ENCODE data around the gene DNTTIP2. TPM values are rescaled to one million over a fixed set of nuclear protein-coding genes. Genes with fewer than 3 reads are reported as not detected.

DNTTIP2 gene
- total and polyA plus RNA-seq, 2 donors from 2014 or later, result 47.3 to 48.4 TPM

DNA sequence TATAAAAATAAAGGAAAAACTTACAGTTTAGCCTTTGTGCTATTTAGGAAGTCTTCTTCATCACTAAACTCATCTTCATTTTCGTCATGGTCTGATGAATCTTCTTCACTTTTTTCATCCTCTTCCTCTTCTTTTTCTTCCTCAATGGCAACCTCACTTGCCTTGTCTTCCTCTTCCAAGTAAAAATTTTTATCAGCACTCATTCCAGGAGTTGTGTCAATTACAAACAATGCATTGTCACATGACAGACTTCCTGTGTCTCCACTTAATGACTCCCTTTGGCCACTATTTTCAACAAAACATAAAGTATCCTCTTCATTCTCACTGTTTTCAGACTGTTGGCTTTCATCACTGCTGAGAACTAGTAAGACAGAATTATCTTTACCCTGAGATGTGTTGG, 2.8 kb downstream of the DNTTIP2 start:
- TF ChIP-seq, protein P1, sequence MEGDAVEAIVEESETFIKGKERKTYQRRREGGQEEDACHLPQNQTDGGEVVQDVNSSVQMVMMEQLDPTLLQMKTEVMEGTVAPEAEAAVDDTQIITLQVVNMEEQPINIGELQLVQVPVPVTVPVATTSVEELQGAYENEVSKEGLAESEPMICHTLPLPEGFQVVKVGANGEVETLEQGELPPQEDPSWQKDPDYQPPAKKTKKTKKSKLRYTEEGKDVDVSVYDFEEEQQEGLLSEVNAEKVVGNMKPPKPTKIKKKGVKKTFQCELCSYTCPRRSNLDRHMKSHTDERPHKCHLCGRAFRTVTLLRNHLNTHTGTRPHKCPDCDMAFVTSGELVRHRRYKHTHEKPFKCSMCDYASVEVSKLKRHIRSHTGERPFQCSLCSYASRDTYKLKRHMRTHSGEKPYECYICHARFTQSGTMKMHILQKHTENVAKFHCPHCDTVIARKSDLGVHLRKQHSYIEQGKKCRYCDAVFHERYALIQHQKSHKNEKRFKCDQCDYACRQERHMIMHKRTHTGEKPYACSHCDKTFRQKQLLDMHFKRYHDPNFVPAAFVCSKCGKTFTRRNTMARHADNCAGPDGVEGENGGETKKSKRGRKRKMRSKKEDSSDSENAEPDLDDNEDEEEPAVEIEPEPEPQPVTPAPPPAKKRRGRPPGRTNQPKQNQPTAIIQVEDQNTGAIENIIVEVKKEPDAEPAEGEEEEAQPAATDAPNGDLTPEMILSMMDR (IDR thresholded peaks at IDR 0.05; ENCODE audit: borderline replicate concordance, extremely low read depth, insufficient read depth), result no peak
- no peak for DNase-seq
- Histone ChIP-seq H3K36me3 (ENCODE audit: control insufficient read depth in 2 of 3, insufficient read depth in 3 of 3, low read length in 3 of 3) (peaks cover 16 to 59% (median 32%) of the 10 kb centered on the region in 3 donors), H3K27me3 (ENCODE audit: control insufficient read depth, insufficient read depth, low read length) (no peaks in the 10 kb centered on the region), H3K9me3 (ENCODE audit: control insufficient read depth in 2 of 3, insufficient read depth in 1 of 3, low read length in 3 of 3) (no peaks in the 10 kb centered on the region), H3K4me3 (ENCODE audit: low read length in 3 of 3) (no peak overlapping the region), H3K27ac (ENCODE audit: low read depth in 2 of 2, low read length in 2 of 2) (no peak overlapping the region), H3K9ac (ENCODE audit: low read length in 3 of 3) (no peak overlapping the region), H3K4me1 (ENCODE audit: control insufficient read depth in 2 of 3, insufficient read depth in 2 of 3, low read depth in 1 of 3, low read length in 3 of 3) (peaks cover 0 to 6% (median 2%) of the 10 kb centered on the region in 3 donors)
- intact Hi-C loops (cut with DNase I), result no loop called here
- no peak for FAIRE-seq

DNA sequence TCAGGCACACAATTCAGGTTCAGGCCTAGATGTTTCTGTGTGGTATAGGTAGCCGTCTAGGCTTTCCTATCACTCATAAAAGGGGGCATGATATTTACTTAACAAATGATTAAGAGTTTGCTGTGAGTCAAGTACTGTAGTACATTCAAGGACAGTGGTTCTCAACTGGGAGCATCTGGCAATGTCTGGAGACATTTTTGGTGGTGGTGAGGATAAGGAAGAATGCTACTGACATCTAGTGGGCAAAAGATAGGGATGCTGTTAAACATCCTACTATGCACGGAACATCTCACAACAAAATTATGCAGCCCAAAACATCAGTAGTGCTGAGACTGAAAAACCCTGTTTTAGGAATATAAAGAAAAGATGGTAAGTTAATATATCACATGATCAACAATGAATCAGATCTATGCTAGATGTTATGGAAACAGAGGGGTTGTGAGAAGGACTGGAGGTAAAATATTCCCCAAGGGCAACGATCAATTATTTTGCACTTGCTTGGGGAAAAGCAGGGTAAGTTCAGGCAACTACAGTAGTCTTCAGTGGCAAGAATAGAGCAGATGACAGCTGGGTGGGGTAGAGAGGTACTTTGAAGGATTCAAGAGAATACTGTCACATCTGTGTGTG, 4.9 kb downstream of the DNTTIP2 start:
- H3K36me3 ChIP-seq (ENCODE audit: control insufficient read depth in 2 of 3, insufficient read depth in 3 of 3, low read length in 3 of 3), result peaks cover 19 to 75% (median 43%) of the 10 kb centered on the region in 3 donors
- H3K4me1 ChIP-seq (ENCODE audit: control insufficient read depth in 2 of 3, insufficient read depth in 2 of 3, low read depth in 1 of 3, low read length in 3 of 3), result peaks cover 0 to 6% (median 2%) of the 10 kb centered on the region in 3 donors
- H3K27ac ChIP-seq (ENCODE audit: low read depth in 2 of 2, low read length in 2 of 2), result no peak overlapping the region
- H3K9ac ChIP-seq (ENCODE audit: low read length in 3 of 3), result no peak overlapping the region
- H3K4me3 ChIP-seq (ENCODE audit: low read length in 3 of 3), result no peak overlapping the region
- DNase-seq (peak in 2 of 5 donors; percentile 7 to 31), FAIRE-seq (no peak)
- no peaks in the 10 kb centered on the region for H3K9me3 ChIP-seq (ENCODE audit: control insufficient read depth in 2 of 3, insufficient read depth in 1 of 3, low read length in 3 of 3)
- H3K27me3 ChIP-seq (ENCODE audit: control insufficient read depth, insufficient read depth, low read length), result no peaks in the 10 kb centered on the region
- TF ChIP-seq, protein P1 (IDR thresholded peaks at IDR 0.05; ENCODE audit: borderline replicate concordance, extremely low read depth, insufficient read depth), result no peak
- intact Hi-C loops (cut with DNase I), result no loop called here

DNA sequence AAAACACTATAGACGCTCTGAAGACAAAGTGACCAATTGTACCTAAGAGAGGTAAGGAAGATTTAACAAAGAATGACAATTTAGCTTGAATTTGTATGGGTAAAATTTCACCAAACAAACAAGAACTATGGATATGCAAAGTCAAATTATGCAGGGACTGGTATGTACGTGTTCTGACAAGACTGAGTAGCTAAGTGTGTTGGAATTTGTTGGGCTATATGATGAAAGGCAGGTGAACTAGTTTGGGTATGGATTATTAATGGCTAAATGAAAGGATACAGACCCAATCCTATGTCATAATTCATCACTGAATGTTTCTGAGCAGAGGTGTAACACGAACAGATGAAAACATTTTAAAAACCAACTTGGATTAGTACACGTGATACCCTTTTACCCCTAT, 7.6 kb downstream of the DNTTIP2 start:
- peaks cover 19 to 65% (median 40%) of the 10 kb centered on the region in 3 donors for H3K36me3 ChIP-seq (ENCODE audit: control insufficient read depth in 2 of 3, insufficient read depth in 3 of 3, low read length in 3 of 3)
- H3K27me3 ChIP-seq (ENCODE audit: control insufficient read depth, insufficient read depth, low read length), result no peaks in the 10 kb centered on the region
- TF ChIP-seq, protein P1 (IDR thresholded peaks at IDR 0.05; ENCODE audit: borderline replicate concordance, extremely low read depth, insufficient read depth), result no peak
- no peak overlapping the region for H3K27ac ChIP-seq (ENCODE audit: low read depth in 2 of 2, low read length in 2 of 2)
- no peaks in the 10 kb centered on the region for H3K9me3 ChIP-seq (ENCODE audit: control insufficient read depth in 2 of 3, insufficient read depth in 1 of 3, low read length in 3 of 3)
- no peak for DNase-seq
- H3K4me1 ChIP-seq (ENCODE audit: control insufficient read depth in 2 of 3, insufficient read depth in 2 of 3, low read depth in 1 of 3, low read length in 3 of 3), result peaks cover 0 to 3% (median under 1%) of the 10 kb centered on the region in 3 donors
- intact Hi-C loops (cut with DNase I), result no loop called here
- FAIRE-seq, result no peak
- no peak overlapping the region for H3K4me3 ChIP-seq (ENCODE audit: low read length in 3 of 3)
- no peak overlapping the region for H3K9ac ChIP-seq (ENCODE audit: low read length in 3 of 3)

Data from kidney (tissue), 14 donors.